NCI-H69 (cell line): Measurements from ENCODE around the gene NDUFA3.
A peak's percentile ranks its signal among the peaks of the same experiment; 100 is the strongest.

ENCODE experiments used
- DNase-seq: peaks from one replicate; lab custom pipeline; 2025; lab: John Stamatoyannopoulos, UW

NDUFA3 gene

GRCh38 chr19:54107876-54108490 is 5.3 kb downstream of the NDUFA3 start:
- DNase-seq = no peak

GRCh38 chr19:54108496-54108895 is 5.8 kb downstream of the NDUFA3 start:
- no peak for DNase-seq

GRCh38 chr19:54109651-54110050 is 7.0 kb downstream of the NDUFA3 start:
- DNase-seq = no peak

- DNase-seq = peak; percentile 24
These were observed 11.9 kb downstream of the NDUFA3 start for GRCh38 chr19:54114340-54115108.

GRCh38 chr19:54115109-54116063 is 12.7 kb downstream of the NDUFA3 start, which contains the start of the genes PRPF31 and TFPT:
PRPF31 (plus strand) TSS chr19:54115754; CDS start chr19:54118279, 2,525 bp downstream.
TFPT (minus strand) TSS chr19:54115657; CDS start chr19:54115269, 388 bp downstream.
- DNase-seq = peak; percentile 99

- no peak for DNase-seq
These were observed 18.6 kb downstream of the NDUFA3 start for GRCh38 chr19:54121259-54121658.

- DNase-seq = no peak
These were observed 21.0 kb downstream of the NDUFA3 start for GRCh38 chr19:54123682-54124081.

- DNase-seq = no peak
These were observed 21.7 kb downstream of the NDUFA3 start for GRCh38 chr19:54124393-54124792.

- no peak for DNase-seq
These were observed 23.1 kb downstream of the NDUFA3 start for GRCh38 chr19:54125713-54126112.

- no peak for DNase-seq
These were observed 25.2 kb downstream of the NDUFA3 start for GRCh38 chr19:54127688-54128440.

GRCh38 chr19:54128441-54128725 is 25.7 kb downstream of the NDUFA3 start:
- no peak for DNase-seq

GRCh38 chr19:54128796-54129616 is 26.4 kb downstream of the NDUFA3 start:
- no peak for DNase-seq

GRCh38 chr19:54129617-54129996 is 27.0 kb downstream of the NDUFA3 start:
- DNase-seq = no peak

GRCh38 chr19:54133312-54133956 is 30.8 kb downstream of the NDUFA3 start:
- peak; percentile 98 for DNase-seq

GRCh38 chr19:54133957-54134590 is 31.4 kb downstream of the NDUFA3 start:
- DNase-seq = no peak

- DNase-seq = peak; percentile 76
These were observed 33.6 kb downstream of the NDUFA3 start for GRCh38 chr19:54136086-54136863.

- peak; percentile 100 for DNase-seq
These were observed 34.4 kb downstream of the NDUFA3 start for GRCh38 chr19:54136864-54137698.
